GM19025 (cell line): ENCODE data around the gene MSANTD7.
"Not testable (repeated sequence)": the region's sequence is repeated elsewhere in the genome, so short reads cannot be mapped to it uniquely, and the experiment has no call there.

Experiments
- ATAC-seq: cut with Tn5 transposase; IDR thresholded peaks from one replicate; pipeline ENCODE4 v1.9.1; 2021; ENCODE audit warnings: mild to moderate bottlenecking, low read depth, moderate library complexity; ENCODE audit not compliant: unreplicated experiment

MSANTD7 gene, protein sequence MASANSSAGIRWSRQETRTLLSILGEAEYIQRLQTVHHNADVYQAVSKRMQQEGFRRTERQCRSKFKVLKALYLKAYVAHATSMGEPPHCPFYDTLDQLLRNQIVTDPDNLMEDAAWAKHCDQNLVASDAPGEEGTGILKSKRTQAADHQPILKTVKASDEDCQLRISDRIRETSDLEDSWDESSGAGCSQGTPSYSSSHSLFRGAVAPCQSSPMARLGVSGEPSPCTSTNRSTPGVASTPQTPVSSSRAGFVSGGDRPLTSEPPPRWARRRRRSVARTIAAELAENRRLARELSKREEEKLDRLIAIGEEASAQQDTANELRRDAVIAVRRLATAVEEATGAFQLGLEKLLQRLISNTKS

GRCh38 chr10:14837757-14838581 lies at the start of gene MSANTD7, which contains the start of the genes CDNF and HSPA14:
Gene MSANTD7, plus strand, starts transcription at chr10:14838306. Its CDS starts 3,979 bp downstream, at chr10:14842285.
Gene CDNF, minus strand, starts transcription at chr10:14838037. Its CDS starts 91 bp downstream, at chr10:14837946.
Gene HSPA14, plus strand, starts transcription at chr10:14838306. Its CDS starts 97 bp downstream, at chr10:14838403.
- ATAC-seq: peak; percentile 98

DNA sequence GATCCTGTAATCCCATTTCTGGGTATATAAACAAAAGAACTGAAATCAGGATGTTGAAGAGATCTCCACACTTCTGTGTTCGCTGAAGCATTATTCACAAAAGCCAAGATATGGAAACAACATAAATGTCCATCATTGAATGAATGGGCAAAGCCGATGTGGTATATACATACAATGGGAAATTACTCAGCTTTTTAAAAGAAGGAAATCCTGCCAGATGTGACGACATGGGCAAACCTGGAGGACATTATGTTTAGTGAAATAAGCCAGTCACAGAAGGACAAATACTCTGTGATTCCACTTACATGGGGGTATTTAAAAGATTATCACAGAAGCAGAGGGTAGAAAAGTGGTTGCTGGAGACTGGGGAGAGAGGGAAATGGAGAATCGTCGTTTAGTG lies 39.5 kb upstream of the MSANTD7 start:
- no peak for ATAC-seq

- no peak for ATAC-seq
Observed at GRCh38 chr10:14800397-14800796, 37.7 kb upstream of the MSANTD7 start.

- no peak for ATAC-seq
Observed at GRCh38 chr10:14801723-14802122, 36.4 kb upstream of the MSANTD7 start.

DNA sequence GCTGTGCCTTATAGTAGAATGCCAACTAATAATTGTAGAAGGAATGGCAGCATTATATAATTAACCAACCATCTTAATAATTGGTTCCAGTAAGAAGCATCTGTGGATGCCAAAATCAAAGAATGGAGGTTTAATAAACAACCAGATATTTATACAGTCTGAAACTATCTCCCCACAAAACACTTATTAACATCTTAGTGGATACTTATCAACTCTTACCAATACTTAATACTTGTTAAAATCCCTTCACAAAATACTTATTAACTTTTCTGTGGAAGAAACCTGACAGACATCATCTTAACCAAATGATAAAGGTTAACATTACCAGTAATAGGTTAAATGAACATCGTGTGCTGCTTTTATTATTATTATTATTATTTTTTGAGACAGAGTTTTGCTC lies 34.3 kb upstream of the MSANTD7 start:
- ATAC-seq: no peak

DNA sequence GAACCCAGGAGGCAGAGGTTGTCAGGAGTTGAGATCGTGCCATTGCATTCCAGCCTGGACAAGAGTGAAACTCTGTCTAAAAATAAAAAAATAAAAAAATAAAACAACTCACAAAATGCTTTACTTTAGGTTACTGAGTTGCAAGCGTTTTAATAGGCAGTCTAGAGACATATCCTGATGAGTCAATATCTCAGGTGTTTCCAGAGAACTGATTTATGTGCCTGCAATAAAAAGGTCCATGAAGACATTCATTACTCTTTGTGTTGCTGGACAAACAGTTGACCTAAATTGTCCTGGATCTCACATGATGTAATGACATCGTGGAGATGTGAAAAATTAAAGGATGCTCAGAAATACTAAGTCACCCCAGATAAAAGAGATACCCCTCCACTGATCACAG lies 31.8 kb upstream of the MSANTD7 start:
- ATAC-seq: no peak

- no peak for ATAC-seq
Observed at GRCh38 chr10:14810969-14811953, 26.8 kb upstream of the MSANTD7 start.

- ATAC-seq: no peak
Observed at GRCh38 chr10:14812271-14812670, 25.8 kb upstream of the MSANTD7 start.

- no peak for ATAC-seq
Observed at GRCh38 chr10:14815681-14816080, 22.4 kb upstream of the MSANTD7 start.

DNA sequence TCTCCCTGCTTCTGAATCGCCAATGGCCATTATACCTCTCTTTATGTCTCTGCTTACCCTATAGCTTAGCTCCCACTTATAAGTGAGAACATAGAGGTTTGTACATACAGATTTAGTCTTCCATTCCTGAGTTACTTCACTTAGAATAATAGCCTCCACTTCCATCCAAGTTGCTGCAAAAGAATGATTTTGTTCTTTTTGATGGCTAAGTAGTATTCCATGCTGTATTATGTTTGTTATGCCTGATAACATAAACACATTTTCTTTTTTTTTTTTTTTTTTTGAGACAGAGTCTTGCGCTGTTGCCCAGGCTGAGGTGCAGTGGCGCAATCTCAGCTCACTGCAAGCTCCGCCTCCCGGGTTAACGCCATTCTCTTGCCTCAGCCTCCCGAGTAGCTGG lies 21.4 kb upstream of the MSANTD7 start:
- not testable (repeated sequence) for ATAC-seq

DNA sequence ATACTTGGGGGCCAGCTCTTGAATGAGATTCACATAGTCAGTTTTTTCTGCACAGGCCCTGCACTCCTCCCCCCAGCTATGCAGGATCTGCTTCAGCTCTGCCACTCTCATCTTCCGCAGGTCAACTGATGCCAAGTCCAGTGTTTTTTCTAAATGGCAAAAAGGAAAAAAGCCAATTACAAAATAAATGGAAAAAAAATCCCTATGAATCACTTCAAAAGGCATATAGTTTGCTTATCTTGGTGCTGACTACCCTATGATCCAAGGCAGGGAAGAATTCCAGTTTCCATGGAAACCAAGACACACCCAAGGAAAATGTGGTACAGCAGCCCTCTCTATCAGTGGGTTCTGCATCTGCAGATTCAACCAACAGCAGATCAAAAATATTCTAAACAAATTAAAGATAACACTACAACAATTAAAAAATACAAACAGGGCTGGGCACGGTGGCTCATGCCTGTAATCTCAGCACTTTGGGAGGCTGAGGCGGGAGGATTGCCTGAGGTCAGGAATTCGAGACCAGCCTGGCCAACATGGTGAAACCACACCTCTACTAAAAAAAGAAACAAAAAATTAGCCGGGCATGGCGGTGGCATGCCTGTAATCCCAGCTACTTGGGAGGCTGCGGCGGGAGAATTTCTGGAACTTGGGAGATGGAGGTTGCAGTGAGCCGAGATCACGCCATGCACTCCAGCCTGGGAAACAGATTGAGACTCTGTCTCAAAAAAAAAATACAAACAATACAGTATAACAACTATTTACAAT lies 17.9 kb upstream of the MSANTD7 start:
- no peak for ATAC-seq

GRCh38 chr10:14820775-14821154 lies 17.3 kb upstream of the MSANTD7 start:
- no peak for ATAC-seq

- ATAC-seq: no peak
Observed at GRCh38 chr10:14821635-14822375, 16.3 kb upstream of the MSANTD7 start.

- ATAC-seq: no peak
Observed at GRCh38 chr10:14822879-14823755, 15.0 kb upstream of the MSANTD7 start.

DNA sequence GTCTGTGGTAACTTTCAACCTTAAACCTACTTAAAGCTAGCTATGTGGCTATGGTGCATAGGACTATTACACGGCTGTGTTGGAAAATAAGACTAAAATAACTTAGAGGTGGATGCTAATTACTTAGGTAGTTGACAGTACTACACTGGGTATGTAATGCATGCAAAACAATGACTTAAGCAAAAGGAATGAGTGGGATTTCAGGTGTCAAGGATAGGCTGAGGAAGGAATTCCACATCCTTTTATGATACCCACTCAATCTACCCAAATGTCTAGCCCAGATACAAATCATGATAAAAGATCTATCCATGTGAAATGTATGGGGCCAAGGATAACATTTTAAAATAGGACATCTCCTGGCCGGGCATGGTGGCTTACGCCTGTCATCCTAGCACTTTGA lies 14.1 kb upstream of the MSANTD7 start:
- no peak for ATAC-seq

GRCh38 chr10:14826076-14826829 lies 11.9 kb upstream of the MSANTD7 start:
- ATAC-seq: no peak

DNA sequence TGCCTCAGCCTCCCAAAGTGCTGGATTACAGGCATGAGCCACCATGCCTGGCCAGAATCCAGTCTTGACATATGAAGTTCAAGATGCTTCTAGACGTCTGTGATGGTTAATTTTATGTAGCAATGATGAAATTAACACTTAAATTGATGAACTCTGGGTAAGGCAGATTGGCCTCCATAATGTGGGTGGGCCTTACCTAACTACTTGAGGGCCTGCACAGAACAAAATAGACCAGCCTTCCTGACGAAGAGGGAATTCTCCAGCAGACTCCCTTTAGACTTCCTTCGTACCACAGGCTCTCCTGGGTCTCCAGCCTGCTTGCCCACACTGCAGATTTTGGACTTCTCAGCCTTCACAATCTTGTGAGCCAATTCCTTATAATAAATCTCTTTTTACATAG lies 5.0 kb upstream of the MSANTD7 start:
- no peak for ATAC-seq
